Breast epithelium (tissue), 3 donors: ENCODE measurements around the gene FDXR.

Experiments
- CTCF ChIP-seq, 3 donors: fragments of 450-650 bp; IDR thresholded peaks; one replicate each; pipeline ENCODE4 v1.5.1; 2016 to 2017; ENCODE audit warnings: antibody characterized with exemption in 3 of 3, mild to moderate bottlenecking in 3 of 3, moderate library complexity in 3 of 3
- POLR2A ChIP-seq: fragments of 450-650 bp; IDR thresholded peaks from one replicate; pipeline ENCODE4 v1.6.1; 2016; ENCODE audit warnings: antibody characterized with exemption, mild to moderate bottlenecking, moderate library complexity

GRCh38 chr17:74903034-74903433, 30.2 kb upstream of the FDXR start:
- no peak for TF ChIP-seq CTCF (IDR thresholded peaks at IDR 0.05)
- no peak for TF ChIP-seq POLR2A
